IPS-NIHi7 (cell line): ENCODE results near the gene AGAP5.
"Not testable (repeated sequence)": the region's sequence is repeated elsewhere in the genome, so short reads cannot be mapped to it uniquely, and the experiment has no call there.

ENCODE experiments used
- DNase-seq: peaks from one replicate; pipeline ENCODE4 v3.0.0; 2012; ENCODE audit warnings: mixed read lengths; ENCODE audit errors: extremely low spot score

AGAP5 gene

DNA sequence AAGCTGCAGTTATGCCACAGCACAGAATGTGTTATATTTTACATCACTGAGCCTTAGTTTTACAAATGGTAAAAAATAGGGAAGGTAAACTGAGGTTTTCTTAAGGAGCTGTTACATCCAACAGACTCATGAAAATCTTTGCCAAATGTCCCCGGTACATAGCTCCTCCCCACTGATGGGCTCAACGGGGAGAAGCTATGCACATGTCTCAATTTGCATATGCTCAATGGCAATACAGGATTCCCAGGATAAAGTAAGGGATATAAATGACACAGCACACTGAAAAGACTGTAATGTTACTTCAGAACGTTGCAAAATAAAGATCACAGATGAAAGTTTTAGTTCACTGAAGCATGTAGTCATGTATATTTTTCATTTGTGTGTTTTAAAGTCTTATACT is 16.6 kb upstream of the AGAP5 start:
- DNase-seq = not testable (repeated sequence)

DNA sequence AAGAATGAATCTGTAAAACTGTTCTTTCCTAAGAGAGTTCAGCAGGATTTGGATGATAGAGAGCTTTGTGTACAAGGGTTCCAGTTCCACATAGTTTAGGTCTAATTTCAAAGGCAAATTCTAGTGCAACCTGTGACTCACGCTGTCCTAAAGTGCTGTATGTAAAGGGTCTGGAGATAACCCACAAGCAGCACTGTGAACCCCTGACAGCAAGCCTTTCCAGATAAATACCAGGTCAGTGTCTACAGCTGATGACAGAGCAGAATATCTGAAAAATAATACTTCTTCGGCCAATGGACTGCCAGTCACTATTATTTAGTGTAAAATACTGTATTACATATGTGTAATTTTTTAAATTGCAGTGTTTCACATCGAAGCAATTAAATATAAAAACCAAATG is 16.0 kb upstream of the AGAP5 start:
- DNase-seq = not testable (repeated sequence)

DNA sequence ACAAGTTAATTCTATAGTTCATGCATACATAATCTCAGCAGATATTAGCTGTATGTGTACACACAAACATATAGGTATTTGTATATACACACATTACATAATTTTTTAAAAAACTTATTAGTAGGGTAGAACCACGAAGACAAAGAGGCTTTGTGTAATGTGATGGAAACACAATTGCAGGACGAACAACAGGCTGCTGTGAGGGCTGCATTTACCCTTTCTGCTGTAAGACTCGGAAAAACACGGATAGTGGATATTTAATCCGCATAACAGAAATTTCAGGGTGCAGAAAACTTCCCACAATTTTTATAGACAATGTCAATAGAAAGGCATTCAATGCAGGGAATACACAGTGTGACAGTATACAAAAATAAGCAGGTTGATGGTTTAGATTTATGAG is 13.8 kb upstream of the AGAP5 start:
- not testable (repeated sequence) for DNase-seq

DNA sequence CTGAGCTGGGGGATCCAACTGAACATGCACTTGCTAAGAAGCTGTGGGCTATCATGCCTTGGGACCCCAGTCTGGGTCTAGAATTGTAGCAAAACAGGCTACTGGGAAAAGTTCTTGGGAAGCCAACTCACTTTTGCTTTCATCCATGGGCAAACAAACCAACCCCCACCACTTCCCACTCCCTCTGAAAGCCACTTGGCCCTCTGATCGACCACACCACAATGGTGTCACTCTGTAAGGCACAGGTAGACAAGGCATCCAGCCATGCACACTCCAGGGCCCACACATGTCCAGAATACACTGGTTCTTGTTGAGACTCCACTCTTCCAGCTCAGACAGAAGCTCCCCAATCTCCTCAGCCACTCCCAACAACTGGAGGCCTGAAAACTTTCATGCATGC is 10.2 kb upstream of the AGAP5 start:
- not testable (repeated sequence) for DNase-seq

DNA sequence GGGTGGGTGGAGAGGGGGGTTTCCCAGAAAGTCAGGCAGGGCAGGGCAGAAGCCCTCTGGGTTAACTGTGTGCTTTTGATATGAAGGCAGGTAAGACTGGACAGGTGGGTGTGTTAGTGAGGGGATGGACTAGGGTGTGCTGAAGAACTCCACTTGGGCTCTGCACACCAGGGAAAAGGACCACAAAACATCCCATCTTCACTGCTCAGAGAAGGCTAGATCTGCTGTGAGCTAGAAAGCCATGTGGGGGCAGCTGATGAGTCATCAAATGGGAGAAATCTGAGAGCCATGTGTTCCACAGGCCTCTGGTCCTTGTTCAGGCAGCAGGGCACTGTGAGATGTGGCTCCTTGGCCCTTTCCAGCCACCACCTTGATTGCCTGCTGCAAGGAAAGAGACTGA is 9.7 kb upstream of the AGAP5 start:
- DNase-seq = not testable (repeated sequence)

DNA sequence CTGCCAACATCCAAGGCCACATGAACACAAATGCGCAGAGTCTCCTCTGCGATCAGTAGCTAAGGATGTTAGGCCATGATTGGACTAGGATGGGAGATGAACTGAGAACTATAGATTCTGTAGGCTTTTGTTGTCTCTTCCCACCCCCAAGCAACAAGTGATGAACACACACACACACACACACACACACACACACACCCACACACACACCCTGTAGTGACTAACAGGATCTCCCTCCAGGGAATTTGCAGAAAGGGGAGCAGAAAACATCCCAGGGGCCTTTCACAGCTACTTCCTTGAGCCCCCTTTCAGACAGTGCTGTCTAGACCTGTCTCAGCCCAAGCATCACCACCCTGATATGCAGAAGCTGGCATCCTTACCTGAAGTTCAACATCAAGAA is 8.6 kb upstream of the AGAP5 start:
- DNase-seq = not testable (repeated sequence)

DNA sequence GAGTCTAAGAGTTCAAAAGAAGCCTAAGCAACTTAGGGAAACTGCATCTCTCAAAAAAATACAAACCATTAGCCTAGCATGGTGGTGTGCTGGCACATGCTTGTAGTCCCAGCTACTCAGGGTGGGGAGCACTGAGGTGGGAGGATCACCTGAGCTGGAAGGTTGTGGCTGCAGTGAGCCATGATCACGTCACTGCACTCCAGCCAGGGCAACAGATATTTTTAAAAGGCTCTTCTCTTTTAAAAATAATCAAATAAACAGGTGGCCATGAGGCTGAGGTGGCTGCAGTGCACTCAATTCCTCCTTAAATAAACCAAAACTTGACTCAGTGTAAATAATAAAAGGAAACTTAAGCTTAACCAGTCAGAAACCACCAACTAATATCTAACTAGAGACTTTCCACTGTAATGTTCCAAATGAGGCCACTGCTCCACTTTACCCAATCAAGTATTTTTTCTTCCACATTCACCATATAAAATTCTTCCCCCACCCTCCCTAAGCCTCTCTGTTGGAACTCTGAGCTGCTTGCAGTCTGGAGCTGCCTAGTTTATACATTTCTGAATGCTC is 7.7 kb upstream of the AGAP5 start:
- not testable (repeated sequence) for DNase-seq

DNA sequence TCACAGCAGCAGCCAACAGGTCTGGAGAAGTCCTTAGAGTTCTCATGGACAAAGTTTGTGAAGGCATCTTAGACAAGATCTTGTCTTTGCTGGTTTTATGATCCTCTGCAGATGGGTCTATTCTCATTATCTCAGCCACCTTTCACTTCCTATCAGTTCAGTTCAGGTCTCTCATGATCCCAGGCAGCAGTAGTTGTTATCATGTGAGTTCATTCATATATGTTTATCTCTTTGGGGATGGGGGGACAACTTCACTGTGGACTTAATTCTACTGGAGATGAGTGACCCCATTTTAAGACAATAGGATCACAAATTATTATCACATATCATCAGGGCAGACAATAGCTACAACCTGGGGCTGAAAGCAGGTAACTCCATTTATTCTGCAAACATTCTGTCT is 6.0 kb upstream of the AGAP5 start:
- DNase-seq = not testable (repeated sequence)

DNA sequence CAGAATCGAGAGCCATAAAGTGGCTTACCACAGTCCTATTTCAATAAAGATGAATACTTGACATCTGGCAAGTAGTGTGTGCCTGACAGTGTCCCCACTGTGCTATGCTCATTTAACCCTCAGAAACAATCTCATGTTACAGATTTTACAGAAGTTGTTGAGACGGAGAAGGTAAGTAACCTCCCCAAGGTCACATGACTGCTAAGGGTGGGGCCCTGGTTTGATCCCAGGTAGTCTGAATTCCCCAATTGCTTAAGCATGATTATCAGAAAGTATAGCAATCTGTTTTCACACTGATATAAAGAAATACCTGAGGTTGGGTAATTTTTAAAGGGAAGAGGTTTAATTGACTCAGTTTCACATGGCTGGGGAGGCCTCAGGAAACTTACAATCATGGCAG is 910 bp upstream of the AGAP5 start:
- not testable (repeated sequence) for DNase-seq

DNA sequence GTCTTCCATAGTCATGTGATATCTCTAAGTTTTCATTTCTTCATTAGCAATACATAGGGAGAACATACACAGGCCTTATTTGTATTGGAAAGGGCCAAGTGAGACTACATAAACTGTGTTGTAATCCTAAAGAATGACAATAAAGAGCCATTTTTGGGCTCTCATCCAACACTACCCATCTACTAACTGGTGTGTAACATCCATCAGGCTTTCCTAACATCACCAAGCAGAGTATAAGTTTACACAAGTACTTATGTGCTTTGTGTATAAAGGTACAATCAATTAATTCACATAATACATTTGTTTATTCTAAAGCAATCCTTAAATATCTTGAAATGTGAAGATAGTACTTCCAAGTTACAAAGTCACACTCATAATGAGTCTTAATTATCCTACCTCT is 2.6 kb downstream of the AGAP5 start:
- not testable (repeated sequence) for DNase-seq

DNA sequence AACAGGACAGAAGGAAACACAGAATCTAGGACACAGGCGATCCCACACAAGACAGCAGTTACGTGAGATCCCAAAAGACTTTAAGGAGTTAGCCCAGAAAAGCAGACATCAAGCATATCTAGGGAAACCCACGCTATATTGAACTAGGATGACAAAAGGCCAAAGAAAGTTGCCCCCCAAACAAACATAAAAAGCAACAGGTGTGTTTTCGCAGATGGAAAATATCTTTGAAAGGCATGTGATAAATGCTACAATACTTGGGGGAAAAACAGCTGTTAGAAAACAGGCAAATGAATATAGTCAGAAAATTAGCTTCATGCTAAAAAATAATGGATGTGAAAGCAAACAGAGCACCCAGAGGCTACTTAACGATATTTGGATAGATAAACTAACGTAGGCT is 7.2 kb downstream of the AGAP5 start:
- DNase-seq = not testable (repeated sequence)

DNA sequence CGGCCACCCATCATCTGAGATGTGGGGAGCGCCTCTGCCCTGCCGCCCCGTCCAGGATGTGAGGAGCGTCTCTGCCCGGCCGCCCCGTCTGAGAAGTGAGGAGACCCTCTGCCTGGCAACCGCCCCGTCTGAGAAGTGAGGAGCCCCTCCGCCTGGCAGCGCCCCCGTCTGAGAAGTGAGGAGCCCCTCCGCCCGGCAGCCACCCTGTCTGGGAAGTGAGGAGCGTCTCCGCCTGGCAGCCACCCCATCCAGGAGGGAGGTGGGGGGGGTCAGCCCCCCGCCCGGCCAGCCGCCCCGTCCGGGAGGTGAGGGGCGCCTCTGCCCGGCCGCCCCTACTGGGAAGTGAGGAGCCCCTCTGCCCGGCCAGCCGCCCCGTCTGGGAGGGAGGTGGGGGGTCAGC is 8.3 kb downstream of the AGAP5 start:
- DNase-seq = not testable (repeated sequence)

DNA sequence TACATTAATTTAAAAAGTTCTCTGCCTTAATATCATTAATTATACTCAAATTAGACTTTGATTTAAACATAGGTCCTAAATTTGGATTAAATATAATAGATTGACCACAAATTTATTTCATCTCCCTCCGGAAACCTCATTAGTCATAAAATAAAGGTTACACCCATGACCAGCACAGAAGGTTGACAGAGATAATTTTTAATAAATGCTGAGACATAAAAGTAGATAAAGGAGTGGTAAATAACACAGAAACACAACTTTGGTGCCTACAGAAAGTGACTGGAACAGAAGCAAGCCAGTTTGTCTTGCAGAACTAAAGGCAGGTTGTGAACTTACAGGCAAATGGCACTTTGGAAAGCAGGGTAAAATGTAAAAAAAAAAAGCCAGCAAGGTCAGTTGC is 10.3 kb downstream of the AGAP5 start:
- DNase-seq = not testable (repeated sequence)

DNA sequence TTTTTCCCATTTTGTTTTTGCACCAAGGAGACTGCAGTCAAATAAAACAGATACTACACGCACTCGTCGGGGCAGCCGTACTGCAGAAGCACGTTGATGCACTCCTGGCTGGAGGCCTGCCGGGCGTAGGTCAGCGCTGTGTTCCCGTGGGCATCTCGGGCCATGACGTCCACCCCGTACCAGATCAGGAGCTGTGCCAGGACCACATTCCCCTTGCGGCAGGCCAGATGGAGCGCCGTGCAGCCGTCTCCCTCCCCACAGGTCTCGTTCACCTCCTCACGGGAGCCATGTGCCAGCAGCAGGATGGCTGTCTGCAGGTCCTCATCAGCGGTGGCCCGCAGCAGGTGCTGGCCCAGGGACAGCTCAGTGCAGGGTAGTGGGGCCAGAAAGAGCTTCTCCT is 23.4 kb downstream of the AGAP5 start:
- not testable (repeated sequence) for DNase-seq

DNA sequence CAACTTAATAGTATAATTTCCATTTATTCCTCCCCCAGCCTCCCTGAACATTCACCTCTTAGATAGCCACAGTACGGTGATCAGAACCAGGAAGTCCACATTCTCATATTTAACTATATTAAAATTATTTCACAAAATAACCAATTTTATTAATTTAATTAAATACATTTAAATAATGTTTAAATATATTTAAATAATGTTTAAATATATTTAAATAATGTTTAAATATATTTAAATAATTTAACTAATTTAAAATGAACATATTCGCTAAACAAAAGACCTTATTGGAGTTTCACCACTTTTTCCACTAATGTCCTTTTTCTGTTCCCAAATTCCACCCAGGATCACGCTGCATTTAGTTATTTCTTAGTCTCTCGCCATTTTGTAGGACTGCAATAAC is 29.5 kb downstream of the AGAP5 start:
- DNase-seq = not testable (repeated sequence)

DNA sequence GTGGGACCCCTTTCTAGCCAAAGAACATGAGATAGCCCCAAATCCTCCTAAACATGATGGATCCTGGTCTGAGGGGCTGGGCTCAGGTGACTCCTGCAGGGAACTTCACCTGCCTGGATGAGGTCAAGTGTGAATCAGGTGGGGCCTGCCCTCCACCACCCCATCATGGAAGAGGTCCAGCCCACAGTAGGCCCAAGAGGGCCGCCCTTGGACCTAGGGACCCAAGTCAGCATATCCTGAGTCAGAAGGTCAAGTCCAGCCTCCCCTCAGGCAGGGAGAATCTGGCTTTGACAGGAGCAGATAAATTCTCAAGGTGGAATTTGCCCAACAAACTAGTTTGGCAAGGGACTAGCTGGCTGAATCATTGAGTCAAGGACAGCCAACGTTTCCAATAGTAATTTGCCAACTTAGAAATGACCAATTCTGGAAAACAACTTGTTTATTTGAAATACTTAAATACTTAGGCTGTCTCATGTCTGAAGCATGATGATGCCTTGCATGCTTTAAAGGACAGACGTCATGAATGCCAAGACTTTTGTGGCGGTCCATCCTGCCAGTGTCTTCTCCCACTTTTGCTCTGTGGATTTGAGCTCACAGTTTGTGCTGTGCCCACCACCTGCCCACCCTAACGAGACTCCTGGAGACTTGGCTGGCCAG is 31.6 kb downstream of the AGAP5 start:
- not testable (repeated sequence) for DNase-seq

DNA sequence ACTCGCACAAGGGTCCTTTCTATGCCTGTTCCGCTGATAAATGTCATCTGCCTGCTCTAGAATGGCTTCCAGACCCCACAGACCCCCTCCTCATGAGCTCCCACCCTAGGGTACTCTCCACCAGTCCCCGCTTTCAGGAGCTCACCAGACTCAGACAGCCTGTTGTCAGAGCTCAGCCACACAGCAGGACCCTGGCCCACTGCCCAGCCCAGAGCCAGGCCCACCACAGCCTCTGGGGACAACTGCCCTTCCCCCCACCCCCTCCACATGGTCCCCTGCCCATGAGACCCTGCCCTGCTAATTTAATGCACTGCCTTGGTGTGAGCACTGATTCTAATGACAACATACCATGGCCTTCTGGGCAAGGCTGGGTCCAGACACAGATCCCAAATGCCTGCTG is 32.3 kb downstream of the AGAP5 start:
- not testable (repeated sequence) for DNase-seq

DNA sequence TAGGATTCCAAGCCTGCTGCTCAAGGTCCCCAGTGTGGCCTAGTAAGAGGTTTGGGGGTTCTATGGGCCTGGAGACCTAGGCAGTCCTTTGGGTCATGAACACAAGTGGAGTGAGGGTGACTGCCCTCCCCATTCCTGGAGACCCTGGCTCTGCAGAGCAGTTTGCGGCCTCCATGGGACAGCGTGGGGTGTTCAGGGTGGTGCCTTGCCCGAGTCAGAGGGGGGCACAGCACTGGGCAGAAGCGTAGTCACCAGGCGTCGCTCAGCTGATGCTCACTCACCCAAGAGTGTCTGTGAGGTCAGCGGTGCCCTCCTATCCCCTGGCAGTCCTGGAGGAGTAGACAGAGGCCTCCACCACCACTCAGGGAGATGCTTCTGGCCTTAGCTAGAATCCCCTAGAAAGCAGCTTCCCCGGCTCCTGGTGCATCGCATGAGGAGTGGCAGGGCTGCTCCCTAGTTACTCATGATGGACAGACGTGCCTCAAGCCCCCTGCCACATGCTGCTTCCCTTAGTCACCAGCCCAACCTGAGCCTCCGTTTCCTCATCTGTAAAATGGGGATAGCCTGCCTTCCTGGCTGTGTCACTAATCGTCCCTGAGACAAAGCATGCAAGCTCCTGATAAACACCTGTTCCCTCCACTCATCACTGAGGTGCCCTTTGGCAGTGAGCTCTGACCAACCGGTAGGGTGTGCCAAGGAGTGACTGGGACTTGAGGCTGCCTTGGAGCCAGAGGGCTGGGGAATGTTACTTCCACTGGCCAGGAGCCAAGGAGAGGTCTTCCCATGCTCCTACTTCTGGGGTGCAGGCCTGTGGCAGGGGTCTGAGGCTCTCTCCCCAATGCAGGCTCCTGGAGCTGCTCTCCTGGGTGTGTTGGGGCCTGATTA is 33.5 kb downstream of the AGAP5 start:
- DNase-seq = not testable (repeated sequence)

DNA sequence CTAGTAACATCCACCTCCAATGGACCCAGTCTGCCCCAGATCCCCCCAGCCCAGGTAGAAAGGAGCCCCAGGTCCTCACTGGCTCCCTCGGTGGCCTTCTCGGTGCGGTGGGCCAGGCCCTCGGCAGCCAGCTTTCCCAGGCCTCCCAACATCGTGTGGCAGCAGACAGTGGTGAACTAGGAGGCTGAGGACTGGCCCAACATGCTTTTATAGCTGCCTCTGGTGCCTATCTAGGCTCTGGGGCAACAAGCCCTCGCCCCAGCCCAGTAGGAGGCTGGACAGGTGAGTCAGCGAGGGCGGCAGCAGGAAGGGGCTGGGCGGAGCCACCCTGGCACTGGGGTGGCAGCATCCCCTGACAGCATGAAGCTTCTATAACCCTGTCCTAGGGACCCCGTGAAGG is 34.3 kb downstream of the AGAP5 start:
- not testable (repeated sequence) for DNase-seq

DNA sequence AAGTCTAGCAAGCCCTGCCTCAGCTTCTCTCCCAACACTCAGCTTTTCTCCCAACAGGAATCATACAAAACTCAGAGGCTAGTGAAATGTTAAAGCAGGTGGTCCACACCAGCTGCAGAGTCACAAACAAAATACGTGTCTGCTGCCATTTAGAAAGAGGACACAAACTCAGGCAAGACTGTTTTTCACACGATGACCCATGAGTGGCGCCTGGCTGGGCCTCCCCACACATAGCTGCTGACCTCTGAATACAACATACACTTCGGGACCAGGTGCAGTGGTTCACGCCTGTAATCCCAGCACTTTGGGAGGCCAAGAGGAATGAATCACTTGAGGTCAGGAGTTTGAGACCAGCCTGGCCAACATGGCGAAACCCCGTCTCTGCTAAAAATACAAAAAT is 35.2 kb downstream of the AGAP5 start:
- not testable (repeated sequence) for DNase-seq

DNA sequence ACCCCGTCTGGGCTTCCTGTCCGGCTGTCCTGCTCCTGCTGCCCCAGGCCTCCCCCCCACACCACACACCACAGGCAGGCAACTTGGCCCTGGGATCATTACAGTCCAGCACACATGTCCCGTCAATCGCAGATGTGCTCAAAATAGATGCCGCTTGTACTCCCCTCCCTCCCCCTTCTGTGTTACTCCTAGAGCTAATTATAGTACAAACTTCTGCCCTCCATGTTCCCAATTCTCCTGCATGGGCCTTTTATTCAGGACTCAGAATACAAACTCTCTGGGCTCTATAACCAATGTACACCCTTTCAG is 42.0 kb downstream of the AGAP5 start, which contains the start of gene SYNPO2L:
SYNPO2L (minus strand) TSS at position 40 of the 309 bp plus-strand sequence. CDS start 107 bp downstream, outside the sequence.
- no peak for DNase-seq

DNA sequence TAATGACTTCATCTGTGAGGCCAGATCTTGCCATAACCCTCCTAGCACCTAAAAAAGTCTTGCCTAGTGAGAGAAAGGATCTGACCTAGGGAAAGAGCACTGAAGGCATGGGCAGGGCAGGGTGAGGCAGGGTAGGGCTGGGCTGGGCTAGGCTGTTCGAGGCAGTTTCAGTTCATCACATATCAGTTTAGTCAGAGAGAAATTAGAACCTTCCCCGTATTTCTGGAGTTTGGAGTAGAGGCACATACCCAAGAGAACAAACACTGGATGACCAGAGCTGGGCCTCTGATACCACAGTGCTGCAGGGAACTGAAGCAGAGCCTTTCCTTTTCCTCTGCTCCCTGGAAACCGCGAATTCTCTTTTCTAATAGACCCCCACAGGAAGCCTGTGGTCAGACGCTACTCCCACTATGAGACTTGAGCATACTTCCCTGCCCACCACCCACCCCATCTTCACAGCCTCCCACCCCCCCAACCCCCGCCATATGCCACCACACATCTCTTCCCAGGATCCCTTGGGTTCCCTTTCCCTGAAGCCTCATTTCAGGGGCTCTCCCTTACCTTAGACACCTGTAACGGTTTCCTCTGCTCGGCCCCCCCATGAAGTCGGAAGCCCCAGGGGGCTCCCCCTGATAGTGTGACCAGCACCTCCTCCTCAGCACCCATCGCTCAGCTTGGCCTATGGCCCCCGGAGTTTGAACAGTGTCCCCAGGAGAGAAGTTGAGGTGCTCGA is 42.5 kb downstream of the AGAP5 start:
- no peak for DNase-seq
